ENCODE results near the gene DNAJC7.

DNA sequence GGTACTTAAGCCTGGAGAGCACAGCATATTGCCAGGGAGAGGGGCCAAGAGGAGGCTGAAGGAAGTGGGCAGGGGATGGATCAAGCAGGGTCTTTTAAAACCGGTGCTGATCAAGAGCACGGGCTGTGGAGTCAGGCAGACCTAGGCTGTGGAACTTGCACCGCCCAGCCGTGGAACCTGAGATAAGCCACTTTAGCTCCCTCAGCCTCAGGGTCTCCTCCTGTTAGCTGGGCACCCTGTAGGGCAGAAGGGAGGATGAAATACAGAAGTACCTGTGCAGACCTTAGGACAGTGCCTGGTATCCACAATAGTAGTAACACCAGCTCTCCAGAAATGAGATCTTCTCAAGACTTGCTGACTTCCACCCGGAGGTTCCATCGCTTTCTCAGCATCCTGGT is 77.5 kb downstream of the DNAJC7 start:
- TF ChIP-seq CEBPB (IDR thresholded peaks at IDR 0.05), result no peak
- no peak for TF ChIP-seq NFIC (IDR thresholded peaks at IDR 0.05)
- TF ChIP-seq, protein P1, sequence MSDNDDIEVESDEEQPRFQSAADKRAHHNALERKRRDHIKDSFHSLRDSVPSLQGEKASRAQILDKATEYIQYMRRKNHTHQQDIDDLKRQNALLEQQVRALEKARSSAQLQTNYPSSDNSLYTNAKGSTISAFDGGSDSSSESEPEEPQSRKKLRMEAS (IDR thresholded peaks at IDR 0.05), result no peak
- no peak for TF ChIP-seq FOXM1 (IDR thresholded peaks at IDR 0.05; ENCODE audit: borderline replicate concordance, low read depth)
- no peak for TF ChIP-seq CREB1 (IDR thresholded peaks at IDR 0.05; ENCODE audit: low read depth)
- no peak for TF ChIP-seq EP300 (IDR thresholded peaks at IDR 0.05; ENCODE audit: borderline replicate concordance)
- TF ChIP-seq ZBTB7A (IDR thresholded peaks at IDR 0.05; ENCODE audit: low read depth), result no peak
- TF ChIP-seq, protein P2, sequence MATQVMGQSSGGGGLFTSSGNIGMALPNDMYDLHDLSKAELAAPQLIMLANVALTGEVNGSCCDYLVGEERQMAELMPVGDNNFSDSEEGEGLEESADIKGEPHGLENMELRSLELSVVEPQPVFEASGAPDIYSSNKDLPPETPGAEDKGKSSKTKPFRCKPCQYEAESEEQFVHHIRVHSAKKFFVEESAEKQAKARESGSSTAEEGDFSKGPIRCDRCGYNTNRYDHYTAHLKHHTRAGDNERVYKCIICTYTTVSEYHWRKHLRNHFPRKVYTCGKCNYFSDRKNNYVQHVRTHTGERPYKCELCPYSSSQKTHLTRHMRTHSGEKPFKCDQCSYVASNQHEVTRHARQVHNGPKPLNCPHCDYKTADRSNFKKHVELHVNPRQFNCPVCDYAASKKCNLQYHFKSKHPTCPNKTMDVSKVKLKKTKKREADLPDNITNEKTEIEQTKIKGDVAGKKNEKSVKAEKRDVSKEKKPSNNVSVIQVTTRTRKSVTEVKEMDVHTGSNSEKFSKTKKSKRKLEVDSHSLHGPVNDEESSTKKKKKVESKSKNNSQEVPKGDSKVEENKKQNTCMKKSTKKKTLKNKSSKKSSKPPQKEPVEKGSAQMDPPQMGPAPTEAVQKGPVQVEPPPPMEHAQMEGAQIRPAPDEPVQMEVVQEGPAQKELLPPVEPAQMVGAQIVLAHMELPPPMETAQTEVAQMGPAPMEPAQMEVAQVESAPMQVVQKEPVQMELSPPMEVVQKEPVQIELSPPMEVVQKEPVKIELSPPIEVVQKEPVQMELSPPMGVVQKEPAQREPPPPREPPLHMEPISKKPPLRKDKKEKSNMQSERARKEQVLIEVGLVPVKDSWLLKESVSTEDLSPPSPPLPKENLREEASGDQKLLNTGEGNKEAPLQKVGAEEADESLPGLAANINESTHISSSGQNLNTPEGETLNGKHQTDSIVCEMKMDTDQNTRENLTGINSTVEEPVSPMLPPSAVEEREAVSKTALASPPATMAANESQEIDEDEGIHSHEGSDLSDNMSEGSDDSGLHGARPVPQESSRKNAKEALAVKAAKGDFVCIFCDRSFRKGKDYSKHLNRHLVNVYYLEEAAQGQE (IDR thresholded peaks at IDR 0.05; ENCODE audit: low read depth), result no peak
- TF ChIP-seq TAF1 (IDR thresholded peaks at IDR 0.05; ENCODE audit: low read depth), result no peak
- no peak for TF ChIP-seq RAD21 (IDR thresholded peaks at IDR 0.05; ENCODE audit: low read depth)
- TF ChIP-seq TCF12 (IDR thresholded peaks at IDR 0.05; ENCODE audit: low read depth), result no peak

Data from Ishikawa (cell line).